ENCODE results near the gene RIPOR3.

The RIPOR3 gene

DNA sequence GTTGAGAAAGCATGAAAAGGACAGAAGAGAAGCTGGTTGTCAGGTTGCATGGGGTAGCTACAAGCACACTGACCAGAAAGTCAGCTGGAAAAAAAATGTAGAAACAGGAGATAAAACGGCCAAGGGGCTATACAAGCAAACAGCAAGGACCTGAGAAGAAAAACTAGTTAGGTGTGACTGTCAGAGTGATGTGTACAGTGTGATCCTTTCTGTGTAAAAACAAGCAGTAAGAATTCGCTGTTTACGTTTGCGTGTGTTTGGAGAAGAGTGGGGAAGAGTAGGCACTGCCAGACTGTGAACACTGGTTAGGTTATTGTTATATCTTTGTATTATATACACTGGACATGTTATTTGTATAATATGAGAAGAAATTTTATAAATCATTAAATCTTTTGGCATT, 153.1 kb downstream of the RIPOR3 start:
- TF ChIP-seq, protein P1, sequence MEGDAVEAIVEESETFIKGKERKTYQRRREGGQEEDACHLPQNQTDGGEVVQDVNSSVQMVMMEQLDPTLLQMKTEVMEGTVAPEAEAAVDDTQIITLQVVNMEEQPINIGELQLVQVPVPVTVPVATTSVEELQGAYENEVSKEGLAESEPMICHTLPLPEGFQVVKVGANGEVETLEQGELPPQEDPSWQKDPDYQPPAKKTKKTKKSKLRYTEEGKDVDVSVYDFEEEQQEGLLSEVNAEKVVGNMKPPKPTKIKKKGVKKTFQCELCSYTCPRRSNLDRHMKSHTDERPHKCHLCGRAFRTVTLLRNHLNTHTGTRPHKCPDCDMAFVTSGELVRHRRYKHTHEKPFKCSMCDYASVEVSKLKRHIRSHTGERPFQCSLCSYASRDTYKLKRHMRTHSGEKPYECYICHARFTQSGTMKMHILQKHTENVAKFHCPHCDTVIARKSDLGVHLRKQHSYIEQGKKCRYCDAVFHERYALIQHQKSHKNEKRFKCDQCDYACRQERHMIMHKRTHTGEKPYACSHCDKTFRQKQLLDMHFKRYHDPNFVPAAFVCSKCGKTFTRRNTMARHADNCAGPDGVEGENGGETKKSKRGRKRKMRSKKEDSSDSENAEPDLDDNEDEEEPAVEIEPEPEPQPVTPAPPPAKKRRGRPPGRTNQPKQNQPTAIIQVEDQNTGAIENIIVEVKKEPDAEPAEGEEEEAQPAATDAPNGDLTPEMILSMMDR (IDR thresholded peaks at IDR 0.05; ENCODE audit: unreplicated experiment in 3 of 3), result no peak
- Mint-ChIP-seq H3K9me3 (no peaks in the 10 kb centered on the region), H3K4me3 (no peak overlapping the region), H3K4me1 (peaks cover 50% of the 10 kb centered on the region), H3K27ac (peak overlapping the region in 1 of 3 experiments; percentile 31), H3K27me3 (ENCODE audit: low read depth) (no peaks in the 10 kb centered on the region), H3K36me3 (ENCODE audit: low read depth) (peaks cover 19% of the 10 kb centered on the region)

DNA sequence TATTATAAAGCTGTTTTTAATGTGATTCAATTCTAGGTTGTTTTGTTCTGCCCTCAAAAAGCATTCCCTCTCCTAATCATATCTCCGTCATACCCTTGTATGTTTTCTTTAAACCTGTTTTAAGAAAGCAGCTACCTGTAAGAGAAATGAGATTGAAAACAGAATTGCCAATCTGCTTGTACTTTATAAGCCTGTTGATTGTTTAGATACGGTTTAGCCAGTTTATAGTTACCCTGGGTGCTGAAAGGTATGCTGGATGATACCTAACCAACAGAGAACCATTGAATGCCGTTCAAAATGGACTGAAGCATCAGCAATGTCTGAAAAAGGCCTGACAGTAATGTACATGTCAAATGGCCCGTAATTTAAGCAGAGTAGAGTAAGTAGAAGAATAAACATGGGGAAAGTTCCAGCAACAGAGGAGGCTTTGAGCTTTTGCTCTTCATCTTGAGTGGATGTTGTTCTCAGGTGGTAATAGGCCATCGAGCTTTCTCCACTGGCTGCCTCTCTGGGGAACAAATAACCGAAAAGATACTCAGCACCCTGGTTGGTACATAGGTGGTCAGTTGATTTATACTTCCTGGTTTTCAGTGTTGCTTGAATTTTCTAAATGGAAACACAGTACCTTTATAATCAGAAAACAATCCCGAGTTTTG, 153.7 kb downstream of the RIPOR3 start:
- no peaks in the 10 kb centered on the region for H3K27me3 Mint-ChIP-seq (ENCODE audit: low read depth)
- peaks cover 19% of the 10 kb centered on the region for H3K36me3 Mint-ChIP-seq (ENCODE audit: low read depth)
- H3K27ac Mint-ChIP-seq, result peak overlapping the region in 1 of 3 experiments; percentile 31
- TF ChIP-seq, protein P1 (IDR thresholded peaks at IDR 0.05; ENCODE audit: unreplicated experiment in 3 of 3), result no peak
- peaks cover 56% of the 10 kb centered on the region for H3K4me1 Mint-ChIP-seq
- H3K9me3 Mint-ChIP-seq, result no peaks in the 10 kb centered on the region
- H3K4me3 Mint-ChIP-seq, result no peak overlapping the region

DNA sequence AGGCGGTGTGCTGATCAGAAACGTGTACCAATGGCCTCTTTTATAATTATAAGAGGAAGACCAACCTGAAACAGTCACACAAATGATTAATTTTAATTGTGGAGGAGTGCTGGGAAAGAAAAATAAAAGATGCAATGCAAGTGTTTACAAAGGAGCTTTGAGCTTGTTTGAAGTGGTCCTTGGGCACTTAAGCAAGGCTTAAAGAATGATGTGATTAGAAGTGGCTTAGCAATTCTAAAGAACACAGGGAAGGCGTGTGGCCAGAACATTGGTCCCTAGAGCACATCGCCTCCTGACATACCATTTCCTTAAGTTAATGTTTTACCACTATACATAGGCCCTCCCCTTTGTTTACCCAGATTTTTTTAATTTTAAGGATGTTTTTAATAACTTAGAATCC, 155.0 kb downstream of the RIPOR3 start:
- TF ChIP-seq, protein P1 (IDR thresholded peaks at IDR 0.05; ENCODE audit: unreplicated experiment in 3 of 3), result no peak
- Mint-ChIP-seq H3K4me1 (peaks cover 55% of the 10 kb centered on the region), H3K27ac (peak overlapping the region in 1 of 3 experiments; percentile 91), H3K36me3 (ENCODE audit: low read depth) (peaks cover 13% of the 10 kb centered on the region), H3K27me3 (ENCODE audit: low read depth) (no peaks in the 10 kb centered on the region), H3K4me3 (no peak overlapping the region), H3K9me3 (no peaks in the 10 kb centered on the region)
